Activated effector memory CD4-positive, alpha-beta T cell treated with Interleukin-2 at 50 U/mL for 16 hours (primary cell): ENCODE data around the gene RELN.

ENCODE experiments used
- DNase-seq: peaks from one replicate; pipeline ENCODE4 v3.0.0-alpha.2; 2020

RELN gene

DNA sequence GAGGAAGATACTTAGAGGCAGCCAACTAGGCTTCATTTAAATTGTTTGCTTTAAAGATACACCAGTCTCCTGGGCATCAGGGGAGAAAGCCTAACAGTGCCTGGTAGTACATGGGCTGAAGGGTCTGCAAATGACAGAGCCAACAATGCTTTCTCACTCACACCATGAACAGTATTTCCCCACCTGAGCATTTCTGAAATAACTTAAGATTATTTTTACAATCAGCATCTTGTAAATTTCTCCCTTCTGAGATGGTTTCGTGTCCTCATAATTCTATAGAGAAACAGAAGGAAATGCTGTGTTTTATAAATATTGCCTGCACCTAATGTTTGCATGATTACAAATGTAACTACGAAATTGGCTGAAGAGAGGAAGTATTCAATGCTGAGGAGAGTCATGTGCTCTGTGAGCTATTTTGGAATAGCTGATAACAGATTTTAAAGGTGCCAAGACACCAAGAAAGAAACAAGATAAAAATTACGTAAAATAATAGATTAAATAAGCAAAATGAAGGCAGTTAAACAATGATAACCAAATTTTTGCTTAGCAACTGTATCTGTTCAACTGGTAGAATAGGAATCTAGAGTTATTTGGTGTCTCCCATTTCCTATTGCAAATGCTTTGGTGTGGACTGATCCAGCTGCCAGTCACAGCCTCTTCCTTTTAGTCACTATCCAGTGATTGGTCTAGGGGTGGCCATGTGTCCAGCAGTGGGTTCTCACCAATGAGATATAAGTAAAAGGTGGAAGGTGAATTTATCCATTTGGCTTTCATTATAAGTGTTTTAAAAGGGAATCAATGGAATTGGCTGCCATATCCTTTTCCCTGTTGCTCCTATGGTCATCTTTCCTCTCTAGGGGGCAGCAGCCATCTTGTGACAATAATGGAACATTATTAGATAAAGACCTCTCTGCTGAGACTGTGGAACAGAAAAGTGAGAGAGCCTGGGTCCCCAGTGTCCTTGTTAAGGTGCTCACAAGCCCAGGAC is 375.5 kb downstream of the RELN start:
- no peak for DNase-seq

DNA sequence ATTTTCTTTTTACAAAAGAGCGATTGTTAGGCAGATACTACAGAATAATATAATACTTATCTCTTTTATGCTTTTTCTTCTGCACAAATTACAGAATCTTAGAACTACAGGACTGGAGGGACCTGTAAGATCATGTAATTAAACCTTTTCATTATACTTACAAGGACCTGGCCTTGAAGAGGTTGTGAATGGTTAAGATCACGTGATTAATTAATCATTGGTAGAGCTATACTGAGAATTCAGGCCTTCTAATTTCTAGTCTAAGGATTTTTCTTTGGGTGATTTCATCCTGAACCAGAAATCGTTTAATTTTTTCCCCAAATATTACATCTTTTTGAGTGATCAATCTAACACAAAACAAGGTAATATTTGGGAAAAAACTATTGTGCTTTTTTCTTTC is 379.7 kb downstream of the RELN start:
- no peak for DNase-seq

DNA sequence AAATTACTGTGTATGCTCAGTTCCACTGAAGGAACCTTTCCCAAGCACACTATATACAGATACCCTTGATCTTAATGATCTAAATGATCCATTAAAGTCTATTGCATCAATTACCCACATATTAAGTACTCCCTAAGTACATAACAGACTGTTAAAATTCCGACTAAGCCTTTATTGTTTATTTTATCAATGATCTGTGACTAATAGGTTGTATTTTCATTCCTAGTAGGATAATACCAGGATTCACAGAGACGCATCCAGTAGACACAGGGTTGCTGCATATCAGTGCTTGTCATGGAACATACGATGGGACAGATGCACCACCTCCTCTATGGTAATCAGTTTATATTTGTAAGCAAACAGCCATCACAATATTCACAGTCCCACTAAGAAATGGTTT is 383.8 kb downstream of the RELN start:
- DNase-seq = no peak

DNA sequence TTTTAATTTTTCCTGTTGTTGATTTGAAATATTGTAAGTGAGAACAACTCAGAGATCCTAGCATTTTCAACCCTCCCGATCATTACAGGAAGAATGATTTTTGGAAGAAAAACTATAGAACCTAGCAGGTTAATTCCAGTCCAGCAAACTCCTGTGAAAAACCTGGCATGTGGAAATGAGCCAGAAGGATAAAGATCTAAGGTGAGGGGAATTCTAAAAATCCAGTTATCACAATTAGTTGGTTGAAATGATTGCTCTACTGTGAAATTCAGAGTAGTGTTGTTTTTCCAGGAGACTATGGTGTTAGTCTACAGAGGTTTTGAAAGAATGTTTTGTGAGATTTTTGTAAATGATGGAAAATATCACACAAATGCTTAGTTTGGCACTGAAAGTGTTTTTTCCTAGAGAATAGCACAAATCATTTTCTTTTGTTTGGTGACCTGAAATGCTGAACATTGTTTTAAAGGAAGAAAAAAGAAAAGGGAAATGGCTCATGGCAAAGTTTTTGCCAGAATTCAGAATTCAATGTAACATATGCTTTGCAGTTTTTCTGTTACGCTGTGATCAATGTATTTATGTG is 391.0 kb downstream of the RELN start:
- DNase-seq = no peak

DNA sequence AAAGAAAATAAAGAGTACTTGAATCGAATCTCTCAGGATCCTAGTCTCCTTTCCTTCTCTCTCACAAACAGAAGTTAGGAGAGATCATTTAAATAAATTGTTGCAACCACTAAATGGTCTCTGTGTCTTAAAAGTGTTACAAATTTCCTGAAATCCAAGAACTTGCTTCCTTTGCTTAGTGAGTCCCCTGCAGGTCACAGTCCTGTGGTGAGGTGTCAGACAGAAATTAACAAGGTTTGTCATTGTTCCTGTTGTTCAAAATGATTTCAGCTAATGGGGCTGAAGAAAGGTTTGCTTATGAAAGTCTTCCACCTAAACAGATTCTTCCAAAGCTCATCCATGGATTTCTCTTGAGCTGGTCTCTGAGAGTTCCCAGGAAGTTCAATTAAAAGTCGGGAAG is 391.9 kb downstream of the RELN start:
- DNase-seq = no peak

DNA sequence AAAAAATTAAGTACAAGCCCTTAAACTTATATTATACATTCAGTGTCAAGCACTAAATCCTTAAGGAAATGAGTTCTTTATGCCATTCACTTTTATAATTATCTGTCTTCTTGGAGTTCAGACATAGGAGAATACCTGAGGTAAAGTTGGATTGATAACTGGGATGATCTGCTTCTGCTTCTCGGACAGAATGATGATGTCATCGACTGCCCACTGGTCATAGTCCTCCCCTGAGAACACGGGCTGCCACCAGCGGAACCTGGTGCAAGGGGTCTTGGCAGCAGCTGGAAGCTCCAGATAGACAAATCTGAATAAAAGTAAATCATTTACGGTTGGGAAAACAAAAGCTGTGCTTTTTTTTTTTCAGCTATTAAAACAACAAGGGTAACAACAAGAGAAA is 395.3 kb downstream of the RELN start:
- no peak for DNase-seq

DNA sequence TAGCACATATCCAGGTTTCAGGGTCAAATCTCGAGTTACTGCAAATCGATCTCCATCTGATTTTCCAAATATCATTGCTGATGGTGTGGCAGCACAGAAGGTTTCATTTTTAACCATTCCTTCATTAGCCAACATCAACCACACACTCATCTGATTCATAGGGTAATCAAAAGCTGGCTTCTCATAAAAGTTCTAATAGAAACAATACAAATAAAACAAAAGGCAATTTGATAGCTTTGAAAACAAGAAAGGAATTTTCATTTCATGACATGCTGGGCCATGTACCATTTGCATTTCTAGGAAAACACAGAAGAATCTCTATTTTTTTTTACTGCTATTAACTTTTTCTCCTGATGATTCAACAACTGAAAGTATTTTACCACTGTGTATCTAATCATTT is 395.8 kb downstream of the RELN start:
- no peak for DNase-seq

DNA sequence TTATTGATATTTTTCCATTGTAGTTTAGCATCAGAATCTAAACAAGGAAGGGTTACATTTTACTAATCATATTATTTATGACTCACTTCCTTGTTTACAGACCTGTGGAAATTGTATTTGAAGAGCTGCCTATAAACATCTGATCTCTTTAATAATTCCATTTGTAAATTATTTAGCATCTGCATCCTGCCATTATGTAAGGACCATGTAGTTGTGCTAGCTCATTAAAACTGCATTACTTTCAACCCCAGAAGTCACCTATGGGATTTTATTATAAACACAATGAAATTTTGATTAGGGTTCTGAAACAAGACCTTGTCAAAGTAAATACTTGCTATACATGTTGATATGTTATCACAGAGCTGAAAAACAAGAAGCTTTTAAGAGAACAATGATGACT is 396.6 kb downstream of the RELN start:
- DNase-seq = no peak

DNA sequence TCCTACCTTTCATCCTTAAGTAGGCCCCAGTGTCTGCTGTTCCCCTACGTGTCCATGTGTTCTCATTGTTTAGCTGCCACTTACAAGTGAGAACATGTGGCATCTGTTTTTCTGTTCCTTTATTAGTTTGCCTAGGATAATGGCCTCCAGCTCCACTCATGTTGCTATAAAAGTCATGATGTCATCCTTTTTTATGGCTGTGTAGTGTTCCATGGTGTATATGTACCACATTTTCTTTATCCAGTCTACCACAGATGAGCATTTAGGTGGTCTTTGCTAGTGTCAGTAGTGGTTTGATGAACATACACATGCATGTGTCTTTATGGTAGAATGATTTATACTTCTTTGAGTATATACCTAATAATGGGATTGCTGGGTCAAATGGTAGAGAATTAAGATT is 397.3 kb downstream of the RELN start:
- DNase-seq = no peak

DNA sequence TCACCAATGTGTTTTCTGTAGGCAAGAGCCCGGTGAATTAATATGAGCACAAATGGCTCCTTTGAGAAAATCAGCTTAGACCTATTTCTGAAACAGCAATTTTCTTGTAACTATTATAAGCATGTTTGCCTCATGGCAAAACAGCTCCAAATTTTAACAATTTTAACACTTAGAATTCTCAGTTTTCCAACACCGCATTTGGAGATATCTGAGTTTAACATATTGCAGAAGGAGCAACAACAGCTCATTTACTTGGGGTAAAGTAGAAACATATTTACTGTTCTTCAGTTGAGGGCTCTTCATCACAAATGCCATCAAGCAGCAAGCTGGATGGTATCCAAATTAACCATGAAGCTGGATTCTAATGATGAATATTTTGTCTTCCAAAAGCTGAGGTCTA is 409.4 kb downstream of the RELN start:
- DNase-seq = no peak

DNA sequence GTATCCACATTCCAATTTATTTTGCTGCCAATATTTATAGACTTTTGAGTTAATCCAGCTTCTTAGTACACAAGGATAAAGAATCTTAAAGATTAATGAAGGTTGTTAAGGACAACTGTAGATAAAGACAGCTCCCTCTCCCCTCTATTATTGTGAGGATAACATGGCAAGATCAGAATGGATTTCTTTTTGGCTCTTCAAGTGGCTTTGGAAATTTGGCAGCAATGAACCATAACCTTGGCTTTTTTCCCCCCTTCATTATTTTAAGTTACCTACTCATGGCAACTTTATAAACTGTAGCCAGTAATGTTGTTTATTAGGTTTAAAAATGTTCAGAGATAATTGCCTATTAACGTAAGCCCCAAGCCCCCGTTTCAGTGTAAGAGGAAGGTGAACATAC is 412.4 kb downstream of the RELN start:
- DNase-seq = no peak

DNA sequence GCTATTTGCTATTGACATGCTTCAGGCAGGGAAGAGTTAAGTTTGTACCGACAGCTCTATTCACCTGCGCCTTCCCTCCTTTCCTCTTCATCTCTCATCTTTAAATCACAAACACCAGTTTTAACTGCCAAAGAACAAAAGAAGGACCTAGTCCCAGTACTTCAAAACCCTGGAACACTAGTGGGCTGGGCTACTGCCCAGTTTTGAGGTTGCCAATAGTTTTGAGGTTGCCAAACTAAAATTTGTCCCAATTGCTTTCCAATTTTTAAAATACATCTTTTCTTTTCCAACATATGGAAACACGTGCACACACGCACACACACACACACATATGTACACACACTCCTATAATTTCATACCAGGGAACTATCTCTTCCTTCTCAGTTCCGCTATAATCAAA is 412.8 kb downstream of the RELN start:
- DNase-seq = no peak

DNA sequence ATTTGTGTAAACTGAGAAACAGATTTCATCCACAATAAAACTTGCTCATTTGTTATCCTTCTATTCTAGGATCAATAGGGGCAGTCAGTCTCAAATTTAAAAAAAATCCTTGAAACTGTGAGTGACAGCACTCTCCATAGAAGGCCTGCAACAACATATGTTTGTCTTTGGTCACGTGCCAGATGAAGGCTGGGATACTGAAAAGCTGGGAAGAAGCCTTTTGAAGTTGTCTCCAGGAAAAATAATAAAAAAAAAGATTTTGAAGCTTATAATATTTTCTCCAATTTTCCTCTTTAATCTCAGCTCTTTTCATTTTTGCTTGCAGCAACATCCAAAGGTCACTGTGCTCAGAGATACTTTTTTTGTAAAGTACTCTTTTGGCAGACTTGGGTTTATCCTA is 414.9 kb downstream of the RELN start:
- no peak for DNase-seq

DNA sequence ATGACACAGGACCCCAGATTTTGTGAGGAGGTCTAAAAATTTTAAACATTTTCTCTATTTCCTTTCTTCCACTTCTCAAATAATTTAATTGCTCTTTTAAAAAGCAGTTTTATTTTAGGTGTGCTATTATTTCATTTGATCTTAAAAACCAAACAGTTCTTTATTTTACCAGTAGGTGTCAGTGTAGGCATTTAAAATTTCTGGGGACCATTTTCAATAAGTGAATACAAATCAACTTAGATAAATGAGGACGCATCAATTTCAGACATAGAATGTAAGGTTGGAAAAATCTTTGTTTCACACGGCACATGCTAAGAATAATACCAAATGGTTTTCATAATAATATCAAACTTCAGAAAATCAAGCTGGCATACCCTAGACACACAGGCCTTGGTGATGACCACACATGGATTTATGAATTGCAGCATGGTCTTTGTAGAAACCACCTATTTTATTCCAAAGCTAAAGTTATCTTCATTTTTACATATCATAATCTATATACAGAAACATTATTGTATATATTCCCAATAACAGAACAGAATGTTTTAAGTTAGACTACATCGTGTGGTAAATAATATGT is 415.9 kb downstream of the RELN start:
- DNase-seq = no peak

DNA sequence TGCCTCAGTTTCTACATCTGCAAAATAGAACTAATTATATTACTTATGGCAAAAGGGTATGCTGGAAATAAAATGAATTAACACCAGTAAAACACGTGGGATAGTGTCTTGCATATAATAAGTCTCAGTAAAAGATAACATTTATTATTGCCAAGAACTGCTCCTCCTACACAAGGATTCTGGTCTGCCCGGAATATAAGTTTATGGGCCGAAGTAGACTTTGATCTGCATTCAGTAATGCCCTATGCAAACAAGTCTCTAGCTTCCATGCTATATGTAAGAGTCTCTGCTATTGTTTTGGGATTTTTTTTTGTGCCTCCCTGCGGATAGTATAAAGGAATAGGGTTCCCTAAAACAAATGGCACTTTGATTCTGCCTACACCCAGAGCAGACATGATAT is 417.9 kb downstream of the RELN start:
- no peak for DNase-seq

DNA sequence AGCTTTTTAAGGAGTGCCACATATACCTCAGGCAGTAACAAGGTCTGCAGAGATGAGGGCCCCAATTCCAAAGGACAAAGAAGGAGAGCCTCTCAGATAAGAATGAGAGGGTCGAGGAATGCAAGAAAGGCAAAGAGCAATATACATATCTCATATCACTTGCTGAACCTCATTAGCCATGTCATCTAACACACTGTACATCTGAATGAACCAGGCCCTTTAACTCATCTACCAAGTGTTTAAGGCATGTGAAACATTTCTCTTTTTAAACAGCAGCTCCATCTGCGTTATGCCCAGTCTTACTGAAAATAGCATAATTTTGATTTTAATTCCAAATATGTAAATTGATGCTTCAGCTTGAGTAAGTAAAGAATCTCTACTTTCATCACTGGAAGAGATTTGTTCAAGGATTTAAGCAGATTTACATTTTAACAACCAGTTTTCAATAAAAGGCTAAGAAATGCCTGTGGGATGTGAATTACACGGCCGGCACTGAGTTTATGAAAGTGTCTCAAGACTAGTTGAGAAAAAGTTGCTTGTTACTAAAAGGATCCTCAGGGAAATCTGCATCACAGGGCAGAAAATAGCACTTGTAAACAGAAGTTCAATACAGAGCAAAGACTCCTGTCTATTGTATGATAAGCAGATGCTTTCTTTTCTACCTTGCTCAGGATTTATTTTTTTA is 419.7 kb downstream of the RELN start:
- DNase-seq = no peak

DNA sequence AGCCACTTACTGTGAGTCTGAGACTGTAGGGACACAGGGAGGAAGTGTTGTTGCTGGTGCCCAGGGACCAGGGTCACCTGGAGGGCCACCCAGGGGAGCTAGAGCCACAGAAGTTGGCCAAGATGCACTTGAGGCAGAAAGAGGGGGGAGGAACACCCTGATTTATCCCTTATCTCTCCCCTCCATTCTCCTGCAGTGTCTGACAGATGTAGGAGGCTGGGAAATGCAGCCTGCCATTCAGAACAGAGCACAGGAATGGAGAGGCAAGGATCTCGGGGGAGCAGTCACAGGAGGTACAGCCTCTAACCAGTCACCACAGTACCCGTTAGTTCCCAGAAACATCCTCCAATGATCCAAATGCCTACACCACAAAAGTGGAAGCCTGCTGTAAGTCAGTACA is 425.0 kb downstream of the RELN start:
- DNase-seq = no peak

DNA sequence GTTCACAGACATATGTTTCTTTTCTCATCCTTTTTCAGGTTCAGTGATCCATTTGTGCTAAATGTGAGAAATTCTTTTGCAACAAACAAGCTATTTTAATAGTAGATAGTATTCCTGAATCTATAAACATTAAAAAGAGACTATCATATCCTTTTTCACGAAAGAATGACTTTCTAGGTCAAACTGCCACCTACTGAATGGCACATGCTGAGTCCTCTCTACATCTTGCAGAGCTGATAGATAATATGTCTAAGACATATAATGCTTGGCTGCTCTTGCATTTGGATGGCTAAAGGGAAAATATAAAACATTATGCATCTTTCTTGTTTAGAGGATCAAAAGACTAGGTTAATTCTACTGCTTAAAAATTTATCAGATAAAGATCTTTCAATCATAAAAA is 429.3 kb downstream of the RELN start:
- no peak for DNase-seq

DNA sequence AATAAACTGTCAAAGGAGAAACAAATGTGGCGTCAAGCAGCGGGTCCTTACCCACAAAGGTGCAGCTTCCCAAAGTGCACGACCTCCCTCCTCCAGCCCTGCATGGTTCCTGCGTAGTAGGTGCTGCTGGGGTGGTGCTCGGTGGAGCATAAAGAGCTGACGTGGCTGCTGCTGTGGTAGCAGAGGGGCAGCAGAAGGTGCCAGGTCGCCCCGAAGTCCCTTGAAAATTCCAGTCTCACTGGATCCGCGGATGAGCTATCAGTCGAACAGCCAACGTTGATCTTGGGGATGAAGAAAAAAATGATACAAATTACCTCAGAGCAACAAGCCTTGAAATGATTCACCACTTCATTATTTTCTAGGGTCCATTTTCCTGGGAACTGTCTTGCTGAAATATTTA is 438.4 kb downstream of the RELN start:
- DNase-seq = no peak

DNA sequence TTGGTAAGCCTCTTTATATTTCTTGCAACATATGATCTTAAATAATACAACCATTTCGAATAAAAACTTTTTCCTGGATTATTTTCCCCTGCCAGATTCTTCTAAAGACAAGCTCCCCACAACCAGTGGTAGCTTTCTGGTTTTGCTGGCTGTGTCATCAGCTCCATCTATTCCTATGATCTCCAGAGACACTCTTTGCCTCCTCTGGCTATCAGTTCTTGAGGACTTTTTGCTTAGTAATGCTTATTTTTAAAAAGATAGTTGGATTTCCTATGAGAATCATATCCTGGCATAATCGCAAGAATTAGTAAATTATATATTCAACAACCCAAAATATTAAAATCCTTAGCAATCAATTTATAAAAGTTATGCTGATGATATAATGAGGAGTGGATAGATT is 439.7 kb downstream of the RELN start:
- DNase-seq = no peak

DNA sequence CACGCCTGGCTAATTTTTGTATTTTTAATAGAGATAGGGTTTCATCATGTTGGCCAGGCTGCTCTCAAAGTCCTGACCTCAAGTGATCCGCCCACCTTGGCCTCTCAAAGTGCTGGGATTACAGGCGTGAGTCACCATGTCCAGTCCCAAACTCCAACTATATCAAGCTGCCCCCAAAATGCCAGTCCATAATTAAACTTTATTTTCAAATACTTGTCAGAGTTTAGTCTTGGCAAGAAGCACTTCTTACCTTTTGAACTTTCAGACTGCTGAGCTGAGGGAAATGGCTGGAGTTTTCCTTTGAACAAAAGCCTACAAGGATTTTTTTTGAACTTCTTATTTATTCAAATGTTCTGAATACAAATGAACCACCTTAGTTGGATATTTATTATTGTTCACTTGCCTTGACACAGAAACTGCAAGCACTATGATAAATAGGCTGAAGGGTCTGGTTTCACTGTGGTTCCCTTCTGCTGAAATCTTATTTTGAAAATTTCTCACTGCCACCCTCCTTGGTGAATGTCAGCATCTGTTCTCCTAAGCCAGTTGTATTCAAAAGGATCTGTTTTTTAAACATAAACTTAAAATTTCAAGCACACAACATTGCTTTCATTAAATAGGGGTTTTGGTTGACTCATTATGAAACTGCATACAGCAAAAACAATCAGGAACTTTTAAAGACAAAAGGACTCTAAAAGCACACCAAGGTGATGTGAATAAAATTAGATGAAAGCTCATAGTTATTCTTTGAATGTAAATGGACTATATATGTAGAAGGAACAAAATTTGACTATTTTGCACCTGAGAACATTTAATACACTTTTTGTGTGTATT is 441.8 kb downstream of the RELN start:
- DNase-seq = no peak

DNA sequence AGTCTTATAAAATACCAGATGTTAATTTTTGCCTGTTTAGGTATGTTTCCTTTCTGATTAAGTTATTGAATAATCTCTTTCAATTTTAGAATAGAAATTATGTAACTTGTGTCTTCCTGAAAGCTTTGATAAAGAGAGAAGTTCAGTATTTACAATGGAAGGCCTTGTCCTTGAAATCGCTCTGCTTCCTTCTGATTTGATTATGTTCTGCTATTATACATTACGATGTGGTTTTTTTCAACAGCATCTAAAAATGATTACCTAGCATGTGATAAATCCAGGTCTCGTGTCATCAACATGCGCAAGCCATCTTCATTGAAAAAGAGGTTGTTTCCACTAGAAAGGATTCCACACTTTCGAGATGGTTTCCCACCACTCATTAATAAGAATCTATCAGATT is 447.0 kb downstream of the RELN start:
- DNase-seq = no peak

DNA sequence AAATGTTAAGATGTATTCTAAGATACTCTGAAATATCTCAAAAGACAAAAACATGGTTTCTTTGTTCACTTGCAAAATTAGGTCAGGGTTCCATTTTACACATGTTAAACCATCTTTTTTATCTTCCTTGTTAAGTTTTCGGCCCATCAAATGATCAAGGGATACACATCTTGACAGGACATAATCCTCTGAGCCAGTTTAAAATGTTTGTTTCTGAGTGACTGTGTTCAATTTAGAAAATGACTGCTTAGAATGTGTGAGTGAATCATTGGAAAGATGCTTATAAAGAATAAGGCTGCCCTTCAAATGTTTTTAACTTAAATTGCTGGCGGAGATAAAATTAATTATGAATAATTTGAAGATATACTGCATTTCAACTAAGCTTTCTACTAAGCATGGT is 447.5 kb downstream of the RELN start:
- no peak for DNase-seq
